Breast epithelium (tissue), 3 donors: ENCODE results near the gene JPH3.

Experiments
- POLR2A ChIP-seq: fragments of 450-650 bp; IDR thresholded peaks from one replicate; pipeline ENCODE4 v1.6.1; 2016; ENCODE audit warnings: antibody characterized with exemption, mild to moderate bottlenecking, moderate library complexity
- POLR2AphosphoS5 ChIP-seq, 3 donors: sonication (generic); formaldehyde crosslinking; IDR thresholded peaks; one replicate each; pipeline ENCODE4 v1.6.1; 2017; ENCODE audit warnings: antibody characterized with exemption in 3 of 3

- no peak for TF ChIP-seq POLR2A
- TF ChIP-seq POLR2AphosphoS5 (IDR thresholded peaks at IDR 0.05) = no peak
These were observed 89.9 kb downstream of the JPH3 start for GRCh38 chr16:87692176-87692575.
